LNCaP clone FGC (cell line): Measurements from ENCODE around the gene CACNA1C.

Source experiments
- DNase-seq: peaks from one replicate; pipeline ENCODE4 v3.0.0-alpha.2; 2011; ENCODE audit warnings: low read depth
- H3K4me3 ChIP-seq: 2 replicates; pipeline ENCODE4 v1.5.1; 2011; ENCODE audit warnings: mild to moderate bottlenecking, low read depth, low read length, control low read depth
- CTCF ChIP-seq: IDR thresholded peaks from 2 replicates; pipeline ENCODE4 v1.5.1; 2012; ENCODE audit warnings: mild to moderate bottlenecking; ENCODE audit not compliant: control insufficient read depth, insufficient read depth; ENCODE audit errors: extremely low read depth

Gene CACNA1C

DNA sequence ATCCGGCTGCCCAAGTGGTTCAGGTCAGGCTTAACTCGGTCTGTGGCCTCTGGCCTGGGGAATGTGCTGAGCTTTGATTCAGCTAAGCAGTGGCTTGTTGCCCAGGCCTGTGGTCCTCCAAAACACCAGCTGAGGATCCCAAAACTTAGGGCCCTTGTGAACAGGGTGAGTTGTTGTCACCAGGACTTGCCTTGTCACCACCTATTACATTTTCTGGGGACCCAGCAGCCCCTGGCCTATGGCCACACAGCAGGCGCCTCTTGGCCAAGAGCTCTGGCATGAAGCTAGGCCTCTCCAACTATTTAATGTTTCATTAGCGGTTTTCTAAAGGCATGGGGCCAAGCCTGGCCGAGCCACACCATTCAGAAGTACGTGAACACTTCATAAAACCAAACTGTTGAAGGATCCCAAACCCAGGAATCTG lies 343.7 kb downstream of the CACNA1C start:
- TF ChIP-seq CTCF, result no peak
- no peak for DNase-seq
- H3K4me3 ChIP-seq, result no peak overlapping the region

GRCh38 chr12:2397356-2398045 lies 344.7 kb downstream of the CACNA1C start:
- TF ChIP-seq CTCF, result no peak
- no peak overlapping the region for H3K4me3 ChIP-seq
- no peak for DNase-seq

DNA sequence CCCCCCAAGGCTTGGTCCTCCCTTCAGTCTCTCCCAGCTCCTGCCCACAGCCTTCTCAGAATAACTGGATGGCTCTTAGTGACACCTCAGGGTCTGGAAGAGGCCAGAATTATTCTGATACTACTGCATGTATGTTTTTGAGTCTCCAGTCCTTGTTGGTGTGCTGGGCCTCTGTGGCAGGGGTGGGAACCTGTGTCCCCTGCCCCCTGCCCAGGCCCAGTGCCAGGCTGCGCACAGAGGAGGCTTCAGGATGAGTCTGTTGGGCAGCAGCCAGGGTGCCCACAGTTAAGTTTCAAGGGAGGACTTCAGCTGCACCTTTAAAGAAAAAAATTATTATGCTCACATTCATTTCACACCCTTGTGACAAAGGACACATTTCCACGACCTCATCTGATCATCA lies 348.3 kb downstream of the CACNA1C start:
- DNase-seq, result no peak
- no peak for TF ChIP-seq CTCF
- no peak overlapping the region for H3K4me3 ChIP-seq

GRCh38 chr12:2402073-2402579 lies 349.3 kb downstream of the CACNA1C start:
- no peak for TF ChIP-seq CTCF
- DNase-seq, result no peak
- no peak overlapping the region for H3K4me3 ChIP-seq

- TF ChIP-seq CTCF, result no peak
- DNase-seq, result no peak
- H3K4me3 ChIP-seq, result no peak overlapping the region
Observed at GRCh38 chr12:2403221-2403976, 350.6 kb downstream of the CACNA1C start.

- H3K4me3 ChIP-seq, result no peak overlapping the region
- DNase-seq, result no peak
- TF ChIP-seq CTCF, result no peak
Observed at GRCh38 chr12:2405039-2405438, 352.3 kb downstream of the CACNA1C start.
